Left ventricle myocardium inferior (tissue), 1 donor: ENCODE results near the gene CEP55. TPM values are rescaled to one million over a fixed set of nuclear protein-coding genes. Genes with fewer than 3 reads are reported as not detected.
"Not testable (repeated sequence)": the region's sequence is repeated elsewhere in the genome, so short reads cannot be mapped to it uniquely, and the experiment has no call there.

Experiments used
- DNase-seq: peaks from one replicate; pipeline ENCODE4 v3.0.0-alpha.2; 2020
- H3K27ac ChIP-seq: fragments of 200-600 bp; replicated peaks from 2 replicates; pipeline ENCODE4 v1.8.0; 2021
- H3K27me3 ChIP-seq: fragments of 200-600 bp; 2 replicates; pipeline ENCODE4 v1.8.0; 2021; ENCODE audit warnings: low read depth
- H3K36me3 ChIP-seq: fragments of 200-600 bp; 2 replicates; pipeline ENCODE4 v1.8.0; 2021
- H3K4me1 ChIP-seq: fragments of 200-600 bp; 2 replicates; pipeline ENCODE4 v1.8.0; 2021
- H3K4me3 ChIP-seq: fragments of 200-600 bp; 2 replicates; pipeline ENCODE4 v1.8.0; 2021; ENCODE audit warnings: mild to moderate bottlenecking, moderate library complexity
- H3K9me3 ChIP-seq: fragments of 200-600 bp; replicated peaks from 2 replicates; pipeline ENCODE4 v1.8.0; 2021
- intact Hi-C: fragments of 100-400 bp; cut with micrococcal nuclease; formaldehyde crosslinking; loops from one replicate; pipeline ENCODE4 v1.11.0; 2022
- total RNA-seq: library from RNA; stranded (reverse); fragmentation: NEBNext Ultra II Directional; extraction: Animal tissue kit (Norgen Biotek cat#: 25700); gene quantifications from one replicate; pipeline ENCODE4 v1.2.1, GENCODE V29; 2021
- TF ChIP-seq, protein P1 (sequence below): fragments of 200-600 bp; IDR thresholded peaks from 2 replicates; pipeline ENCODE4 v1.8.0; 2021; ENCODE audit warnings: antibody characterized with exemption, mild to moderate bottlenecking, borderline replicate concordance
- donor health status: DM: no; HTN: yes; CAD: no; lungs with severe emphysema.

The CEP55 gene
- total RNA-seq, 1 donor from 2014 or later = 0.66 TPM

- no peaks in the 10 kb centered on the region for H3K4me1 ChIP-seq
- intact Hi-C loops = no loop called here
- no peaks in the 10 kb centered on the region for H3K36me3 ChIP-seq
- DNase-seq = no peak
- H3K27me3 ChIP-seq = peaks cover 23% of the 10 kb centered on the region
- H3K4me3 ChIP-seq = no peak overlapping the region
- H3K27ac ChIP-seq = no peak overlapping the region
- TF ChIP-seq, protein P1, sequence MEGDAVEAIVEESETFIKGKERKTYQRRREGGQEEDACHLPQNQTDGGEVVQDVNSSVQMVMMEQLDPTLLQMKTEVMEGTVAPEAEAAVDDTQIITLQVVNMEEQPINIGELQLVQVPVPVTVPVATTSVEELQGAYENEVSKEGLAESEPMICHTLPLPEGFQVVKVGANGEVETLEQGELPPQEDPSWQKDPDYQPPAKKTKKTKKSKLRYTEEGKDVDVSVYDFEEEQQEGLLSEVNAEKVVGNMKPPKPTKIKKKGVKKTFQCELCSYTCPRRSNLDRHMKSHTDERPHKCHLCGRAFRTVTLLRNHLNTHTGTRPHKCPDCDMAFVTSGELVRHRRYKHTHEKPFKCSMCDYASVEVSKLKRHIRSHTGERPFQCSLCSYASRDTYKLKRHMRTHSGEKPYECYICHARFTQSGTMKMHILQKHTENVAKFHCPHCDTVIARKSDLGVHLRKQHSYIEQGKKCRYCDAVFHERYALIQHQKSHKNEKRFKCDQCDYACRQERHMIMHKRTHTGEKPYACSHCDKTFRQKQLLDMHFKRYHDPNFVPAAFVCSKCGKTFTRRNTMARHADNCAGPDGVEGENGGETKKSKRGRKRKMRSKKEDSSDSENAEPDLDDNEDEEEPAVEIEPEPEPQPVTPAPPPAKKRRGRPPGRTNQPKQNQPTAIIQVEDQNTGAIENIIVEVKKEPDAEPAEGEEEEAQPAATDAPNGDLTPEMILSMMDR = no peak
- no peaks in the 10 kb centered on the region for H3K9me3 ChIP-seq
Measured at GRCh38 chr10:93535293-93535692, 38.9 kb downstream of the CEP55 start.

DNA sequence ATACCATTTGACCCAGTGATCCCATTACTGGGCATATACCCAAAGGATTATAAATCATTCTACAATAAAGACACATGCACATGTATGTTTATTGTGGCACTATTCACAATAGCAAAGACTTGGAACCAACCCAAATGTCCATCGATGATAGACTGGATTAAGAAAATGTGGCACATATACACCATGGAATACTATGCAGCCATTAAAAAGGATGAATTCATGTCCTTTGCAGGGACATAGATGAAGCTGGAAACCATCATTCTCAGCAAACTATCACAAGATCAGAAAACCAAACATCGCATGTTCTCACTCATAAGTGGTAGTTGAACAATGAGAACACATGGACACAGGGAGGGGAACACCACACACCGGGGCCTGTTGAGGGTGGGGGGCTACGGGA lies 44.5 kb downstream of the CEP55 start:
- H3K4me1 ChIP-seq = peaks cover 11% of the 10 kb centered on the region
- DNase-seq, intact Hi-C loops, H3K27me3 ChIP-seq, H3K27ac ChIP-seq, H3K4me3 ChIP-seq, H3K36me3 ChIP-seq, H3K9me3 ChIP-seq: not testable (repeated sequence)

GRCh38 chr10:93541402-93542357 lies 45.3 kb downstream of the CEP55 start:
- no peaks in the 10 kb centered on the region for H3K9me3 ChIP-seq
- peak; percentile 41 for DNase-seq
- H3K4me3 ChIP-seq = peak overlapping the region; percentile 56
- intact Hi-C loops = no loop called here
- H3K4me1 ChIP-seq = peaks cover 11% of the 10 kb centered on the region
- H3K27me3 ChIP-seq = peaks cover 7% of the 10 kb centered on the region
- H3K36me3 ChIP-seq = no peaks in the 10 kb centered on the region
- peak overlapping the region; percentile 58 for H3K27ac ChIP-seq
- TF ChIP-seq, protein P1 = peak; percentile 84

DNA sequence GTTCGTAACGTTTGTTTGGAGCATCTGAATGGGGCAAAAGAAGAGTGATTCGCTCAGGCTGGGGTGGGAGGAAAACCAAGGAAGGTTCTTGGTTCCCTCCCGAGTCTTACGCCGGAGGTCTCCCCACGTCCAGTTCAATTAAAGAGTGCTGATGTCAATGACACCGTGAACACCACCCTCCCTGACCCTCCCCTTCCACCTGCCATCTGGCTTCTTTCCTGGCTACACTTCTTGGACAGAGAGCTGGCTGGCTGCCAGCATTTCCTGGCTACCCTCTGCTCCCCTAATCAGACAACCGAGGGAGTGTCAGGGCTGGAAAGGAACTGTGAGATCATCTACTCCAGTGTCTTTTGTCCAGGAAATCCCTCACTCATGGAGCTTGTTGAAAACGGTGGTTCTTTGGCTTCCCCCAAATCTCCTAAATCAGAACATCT lies 46.0 kb downstream of the CEP55 start:
- Histone ChIP-seq H3K36me3 (no peaks in the 10 kb centered on the region), H3K9me3 (no peaks in the 10 kb centered on the region), H3K27ac (peak overlapping the region; percentile 58), H3K4me1 (peaks cover 11% of the 10 kb centered on the region), H3K27me3 (peaks cover 7% of the 10 kb centered on the region), H3K4me3 (peak overlapping the region; percentile 56)
- TF ChIP-seq, protein P1 = peak; percentile 5
- DNase-seq = peak; percentile 71
- intact Hi-C loops = no loop called here

- H3K27ac ChIP-seq, H3K4me3 ChIP-seq, H3K4me1 ChIP-seq, DNase-seq, H3K9me3 ChIP-seq, H3K27me3 ChIP-seq, H3K36me3 ChIP-seq, intact Hi-C loops: not testable (repeated sequence)
Measured at GRCh38 chr10:93546995-93547394, 50.6 kb downstream of the CEP55 start.

GRCh38 chr10:93547522-93547921 lies 51.1 kb downstream of the CEP55 start:
- intact Hi-C loops = no loop called here
- H3K4me3 ChIP-seq = no peak overlapping the region

More at GRCh38 chr10:93547522-93547921, 51.1 kb downstream of the CEP55 start:
- Histone ChIP-seq H3K27ac (no peak overlapping the region), H3K27me3 (peaks cover 7% of the 10 kb centered on the region), H3K36me3 (no peaks in the 10 kb centered on the region), H3K9me3 (no peaks in the 10 kb centered on the region), H3K4me1 (peaks cover 5% of the 10 kb centered on the region)
- no peak for DNase-seq
- TF ChIP-seq, protein P1 = no peak
